Neural crest cell (in vitro differentiated cells): ENCODE results near the gene FLG2. TPM values are rescaled to one million over a fixed set of nuclear protein-coding genes. Genes with fewer than 3 reads are reported as not detected.
"Not testable (repeated sequence)": the region's sequence is repeated elsewhere in the genome, so short reads cannot be mapped to it uniquely, and the experiment has no call there.

ENCODE experiments used
- DNase-seq: peaks from one replicate; pipeline ENCODE4 v3.0.0; 2021; ENCODE audit warnings: low read depth, mixed read lengths, low spot score
- H3K27ac Mint-ChIP-seq: one replicate; pipeline ENCODE4 v1.8.0; 2021; ENCODE audit warnings: mild to moderate bottlenecking, mixed read lengths; ENCODE audit not compliant: unreplicated experiment
- H3K27me3 Mint-ChIP-seq: 2 replicates; pipeline ENCODE4 v1.8.0; 2021; ENCODE audit warnings: low read depth, mild to moderate bottlenecking, mixed read lengths
- H3K36me3 Mint-ChIP-seq: 2 replicates; pipeline ENCODE4 v1.8.0; 2021; ENCODE audit warnings: low read depth, mild to moderate bottlenecking, mixed read lengths
- H3K4me1 Mint-ChIP-seq: 2 replicates; pipeline ENCODE4 v1.8.0; 2021; ENCODE audit warnings: mixed read lengths
- H3K4me3 Mint-ChIP-seq: one replicate; pipeline ENCODE4 v1.8.0; 2021; ENCODE audit warnings: mild to moderate bottlenecking, mixed read lengths
- H3K9me3 Mint-ChIP-seq: 2 replicates; pipeline ENCODE4 v1.8.0; 2021; ENCODE audit warnings: mixed read lengths
- CTCF ChIP-seq: fragments of 200-600 bp; sonication (generic); conservative IDR thresholded peaks from 2 replicates; pipeline ENCODE4 v1.5.0; 2021; ENCODE audit warnings: antibody characterized with exemption, mild to moderate bottlenecking
- total RNA-seq: library from RNA; stranded (reverse); gene quantifications from 2 replicates; pipeline ENCODE4 v1.2.1, GENCODE V29; 2021

FLG2 gene
- total RNA-seq, 1 donor from 2014 or later, result not detected

GRCh38 chr1:152313970-152314369 is 45.8 kb downstream of the FLG2 start:
- H3K9me3 Mint-ChIP-seq, result peaks cover 10% of the 10 kb centered on the region
- no peaks in the 10 kb centered on the region for H3K27me3 Mint-ChIP-seq
- no peak overlapping the region for H3K4me3 Mint-ChIP-seq
- DNase-seq, result no peak
- H3K4me1 Mint-ChIP-seq, result no peaks in the 10 kb centered on the region
- H3K36me3 Mint-ChIP-seq, result peaks cover 19% of the 10 kb centered on the region
- TF ChIP-seq CTCF, result no peak
- no peak overlapping the region for H3K27ac Mint-ChIP-seq

- no peak for DNase-seq
- peaks cover 15% of the 10 kb centered on the region for H3K9me3 Mint-ChIP-seq
- no peaks in the 10 kb centered on the region for H3K4me1 Mint-ChIP-seq
- H3K27me3 Mint-ChIP-seq, result no peaks in the 10 kb centered on the region
- no peak overlapping the region for H3K27ac Mint-ChIP-seq
- H3K36me3 Mint-ChIP-seq, result peaks cover 21% of the 10 kb centered on the region
- TF ChIP-seq CTCF, result no peak
- no peak overlapping the region for H3K4me3 Mint-ChIP-seq
Observed at GRCh38 chr1:152313319-152313801, 46.4 kb downstream of the FLG2 start.

- H3K4me1 Mint-ChIP-seq, H3K4me3 Mint-ChIP-seq, H3K27ac Mint-ChIP-seq, DNase-seq, H3K27me3 Mint-ChIP-seq: not testable (repeated sequence)
- Mint-ChIP-seq H3K9me3 (peaks cover 17% of the 10 kb centered on the region), H3K36me3 (peaks cover 21% of the 10 kb centered on the region)
Observed at GRCh38 chr1:152312169-152312568, 47.6 kb downstream of the FLG2 start.

GRCh38 chr1:152309955-152310354 is 49.9 kb downstream of the FLG2 start:
- Mint-ChIP-seq H3K4me3 (no peak overlapping the region), H3K27me3 (no peaks in the 10 kb centered on the region), H3K9me3 (peaks cover 17% of the 10 kb centered on the region), H3K36me3 (peaks cover 21% of the 10 kb centered on the region), H3K4me1 (no peaks in the 10 kb centered on the region), H3K27ac (no peak overlapping the region)
- TF ChIP-seq CTCF, result no peak
- DNase-seq, result no peak

GRCh38 chr1:152309320-152309901 is 50.4 kb downstream of the FLG2 start:
- not testable (repeated sequence) for H3K27ac Mint-ChIP-seq
- peaks cover 13% of the 10 kb centered on the region for H3K9me3 Mint-ChIP-seq
- peaks cover 21% of the 10 kb centered on the region for H3K36me3 Mint-ChIP-seq

GRCh38 chr1:152308758-152309157 is 51.0 kb downstream of the FLG2 start:
- H3K36me3 Mint-ChIP-seq, result peaks cover 14% of the 10 kb centered on the region
- not testable (repeated sequence) for DNase-seq, H3K27ac Mint-ChIP-seq, H3K4me3 Mint-ChIP-seq, H3K27me3 Mint-ChIP-seq, H3K4me1 Mint-ChIP-seq, H3K9me3 Mint-ChIP-seq

More at GRCh38 chr1:152309320-152309901, 50.4 kb downstream of the FLG2 start:
- not testable (repeated sequence) for H3K4me3 Mint-ChIP-seq, H3K27me3 Mint-ChIP-seq, DNase-seq, H3K4me1 Mint-ChIP-seq

GRCh38 chr1:152307970-152308369 is 51.8 kb downstream of the FLG2 start:
- not testable (repeated sequence) for H3K27me3 Mint-ChIP-seq, H3K4me1 Mint-ChIP-seq, H3K9me3 Mint-ChIP-seq, H3K27ac Mint-ChIP-seq, H3K4me3 Mint-ChIP-seq, DNase-seq
- H3K36me3 Mint-ChIP-seq, result peaks cover 14% of the 10 kb centered on the region

GRCh38 chr1:152306123-152306522 is 53.7 kb downstream of the FLG2 start:
- peaks cover 14% of the 10 kb centered on the region for H3K9me3 Mint-ChIP-seq
- not testable (repeated sequence) for H3K27ac Mint-ChIP-seq, H3K4me3 Mint-ChIP-seq, DNase-seq, H3K27me3 Mint-ChIP-seq, H3K4me1 Mint-ChIP-seq, H3K36me3 Mint-ChIP-seq

- H3K9me3 Mint-ChIP-seq, result peaks cover 20% of the 10 kb centered on the region
- H3K4me1 Mint-ChIP-seq, H3K27me3 Mint-ChIP-seq, DNase-seq, H3K36me3 Mint-ChIP-seq, H3K27ac Mint-ChIP-seq, H3K4me3 Mint-ChIP-seq: not testable (repeated sequence)
Observed at GRCh38 chr1:152304773-152305172, 55.0 kb downstream of the FLG2 start.

GRCh38 chr1:152303139-152303872 is 56.5 kb downstream of the FLG2 start:
- H3K27me3 Mint-ChIP-seq, H3K27ac Mint-ChIP-seq, H3K36me3 Mint-ChIP-seq, H3K4me1 Mint-ChIP-seq, DNase-seq, H3K4me3 Mint-ChIP-seq: not testable (repeated sequence)
- H3K9me3 Mint-ChIP-seq, result peaks cover 15% of the 10 kb centered on the region
